ENCODE results near the gene MDK.

- TF ChIP-seq ZNF174 (tag by site-specific recombination; IDR thresholded peaks at IDR 0.05), result no peak
- no peak for TF ChIP-seq ZNF830 (tag by site-specific recombination; IDR thresholded peaks at IDR 0.05; ENCODE audit: low read depth)
- TF ChIP-seq ZNF518A (tag by site-specific recombination; conservative IDR thresholded peaks at IDR 0.05; ENCODE audit: low read depth), result no peak
- no peak for TF ChIP-seq ZNF426 (tag by site-specific recombination; IDR thresholded peaks at IDR 0.05)
- TF ChIP-seq MZF1 (tag by site-specific recombination; IDR thresholded peaks at IDR 0.05; ENCODE audit: borderline replicate concordance), result no peak
- TF ChIP-seq CTCF (tag by site-specific recombination; IDR thresholded peaks at IDR 0.05), result peak; percentile 76
- TF ChIP-seq GLIS2 (tag by site-specific recombination; IDR thresholded peaks at IDR 0.05), result peak; percentile 36; the same call in 1 of the 2 replicates
- no peak for TF ChIP-seq ZBTB21 (tag by site-specific recombination; IDR thresholded peaks at IDR 0.05)
- no peak for TF ChIP-seq ZNF248 (tag by site-specific recombination; IDR thresholded peaks at IDR 0.05)
These were observed 11.9 kb upstream of the MDK start for GRCh38 chr11:46369458-46370152.
